ENCODE data around the gene SPATA31C1.

DNA sequence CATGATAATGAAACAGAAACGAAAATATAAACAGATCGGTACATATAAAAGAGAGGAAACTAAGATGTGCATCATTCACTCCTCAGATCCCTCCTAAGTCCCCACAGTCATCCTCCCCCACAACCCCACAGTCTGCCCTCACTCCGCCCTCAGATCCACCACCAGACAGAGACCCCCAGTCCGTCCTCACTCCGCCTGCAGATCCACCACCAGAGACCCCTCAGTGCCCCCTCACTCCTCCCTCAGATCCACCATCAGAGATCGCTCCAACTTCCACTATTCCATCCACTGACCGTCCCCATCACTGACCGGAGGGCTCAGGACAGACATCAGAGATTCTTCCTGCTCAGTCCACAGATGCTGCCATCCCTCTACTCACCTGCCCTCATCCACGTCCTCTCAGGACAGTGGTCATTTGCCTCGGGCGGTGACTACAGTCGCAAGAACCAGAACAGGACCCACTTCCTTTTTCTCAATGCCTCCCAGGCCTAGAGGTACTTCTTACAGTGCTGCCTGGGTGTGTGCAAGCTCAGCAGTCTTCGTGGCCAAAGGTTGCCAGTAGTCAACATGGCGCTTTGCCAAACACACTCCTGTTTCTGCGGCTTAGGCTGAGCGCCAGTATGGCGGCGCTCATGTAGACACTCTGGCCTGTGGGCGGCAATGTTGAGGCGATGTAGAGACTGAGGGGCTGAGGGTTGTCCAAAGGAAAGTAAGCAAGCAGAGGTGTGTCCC lies 8.3 kb upstream of the SPATA31C1 start:
- no peak for TF ChIP-seq IRF2 (CRISPR knock-in tag; IDR thresholded peaks at IDR 0.05)
- no peak for TF ChIP-seq ZNF530 (CRISPR knock-in tag; IDR thresholded peaks at IDR 0.05; ENCODE audit: low read depth)
- no peak for TF ChIP-seq POLR2AphosphoS5 (IDR thresholded peaks at IDR 0.05; ENCODE audit: low read depth, low read length)
- TF ChIP-seq FOSL2 (CRISPR knock-in tag; IDR thresholded peaks at IDR 0.05): no peak
- TF ChIP-seq, protein P1, sequence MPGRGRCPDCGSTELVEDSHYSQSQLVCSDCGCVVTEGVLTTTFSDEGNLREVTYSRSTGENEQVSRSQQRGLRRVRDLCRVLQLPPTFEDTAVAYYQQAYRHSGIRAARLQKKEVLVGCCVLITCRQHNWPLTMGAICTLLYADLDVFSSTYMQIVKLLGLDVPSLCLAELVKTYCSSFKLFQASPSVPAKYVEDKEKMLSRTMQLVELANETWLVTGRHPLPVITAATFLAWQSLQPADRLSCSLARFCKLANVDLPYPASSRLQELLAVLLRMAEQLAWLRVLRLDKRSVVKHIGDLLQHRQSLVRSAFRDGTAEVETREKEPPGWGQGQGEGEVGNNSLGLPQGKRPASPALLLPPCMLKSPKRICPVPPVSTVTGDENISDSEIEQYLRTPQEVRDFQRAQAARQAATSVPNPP (CRISPR knock-in tag; IDR thresholded peaks at IDR 0.05): no peak
- TF ChIP-seq CHCHD3 (CRISPR knock-in tag; IDR thresholded peaks at IDR 0.05): no peak
- TF ChIP-seq NCOR1 (IDR thresholded peaks at IDR 0.05; ENCODE audit: borderline replicate concordance, low read length): no peak
- no peak for TF ChIP-seq POLR2A (IDR thresholded peaks at IDR 0.05; ENCODE audit: insufficient read depth in 1 of 2, low read depth in 2 of 2, low read length in 2 of 2)
- TF ChIP-seq ZNF335 (CRISPR knock-in tag; IDR thresholded peaks at IDR 0.05): no peak
